GM21786 (cell line): ENCODE measurements around the gene PPP4R1.

Experiments used
- ATAC-seq: cut with Tn5 transposase; IDR thresholded peaks from one replicate; pipeline ENCODE4 v1.9.1; 2021; ENCODE audit not compliant: unreplicated experiment

Gene PPP4R1

GRCh38 chr18:9516437-9517064 is 97.8 kb downstream of the PPP4R1 start:
- no peak for ATAC-seq

GRCh38 chr18:9513971-9514512 is 100.3 kb downstream of the PPP4R1 start:
- ATAC-seq: no peak

GRCh38 chr18:9508446-9509025 is 105.8 kb downstream of the PPP4R1 start:
- no peak for ATAC-seq

GRCh38 chr18:9507565-9508088 is 106.7 kb downstream of the PPP4R1 start:
- ATAC-seq: no peak

GRCh38 chr18:9506046-9506792 is 108.1 kb downstream of the PPP4R1 start:
- no peak for ATAC-seq
